Measurements from ENCODE around the gene DNAH8.

GRCh38 chr6:38686270-38687042 lies 28.7 kb upstream of the DNAH8 start:
- TF ChIP-seq POLR2AphosphoS5 (IDR thresholded peaks at IDR 0.05): no peak
- TF ChIP-seq CTCF (IDR thresholded peaks at IDR 0.05): no peak

Measured in sigmoid colon (tissue), 4 donors.